Measurements from ENCODE around the gene DNASE1L1.

The DNASE1L1 gene

GRCh38 chrX:154430916-154431315 is 21.9 kb upstream of the DNASE1L1 start:
- Histone ChIP-seq H3K4me1 (ENCODE audit: insufficient read depth, low read length, poor library complexity, severe bottlenecking) (peaks cover 18% of the 10 kb centered on the region), H3K79me2 (ENCODE audit: insufficient read depth, low read length) (peaks cover 43% of the 10 kb centered on the region), H3K36me3 (ENCODE audit: insufficient read depth, low read length) (no peaks in the 10 kb centered on the region; the same call in 1 of the 2 replicates), H2AFZ (ENCODE audit: low read length) (no peak overlapping the region), H3K9me3 (ENCODE audit: insufficient read depth, low read depth, low read length) (no peaks in the 10 kb centered on the region), H3K4me3 (ENCODE audit: low read length, poor library complexity, severe bottlenecking) (peak overlapping the region; percentile 29), H4K20me1 (ENCODE audit: insufficient read depth, low read length, poor library complexity, severe bottlenecking) (no peaks in the 10 kb centered on the region), H3F3A (ENCODE audit: low read depth) (no peaks in the 10 kb centered on the region), H3K27me3 (ENCODE audit: insufficient read depth, low read length, poor library complexity, severe bottlenecking) (no peaks in the 10 kb centered on the region), H3K9ac (ENCODE audit: low read depth, low read length, poor library complexity, severe bottlenecking) (peak overlapping the region; percentile 48), H3K9me2 (replicated peaks; ENCODE audit: low read depth, low read length) (no peaks in the 10 kb centered on the region), H3K4me2 (ENCODE audit: low read depth, low read length, poor library complexity, severe bottlenecking) (peak overlapping the region; percentile 59)
- TF ChIP-seq EZH2phosphoT487 (IDR thresholded peaks at IDR 0.05; ENCODE audit: borderline replicate concordance) = no peak
- TF ChIP-seq, protein P1, sequence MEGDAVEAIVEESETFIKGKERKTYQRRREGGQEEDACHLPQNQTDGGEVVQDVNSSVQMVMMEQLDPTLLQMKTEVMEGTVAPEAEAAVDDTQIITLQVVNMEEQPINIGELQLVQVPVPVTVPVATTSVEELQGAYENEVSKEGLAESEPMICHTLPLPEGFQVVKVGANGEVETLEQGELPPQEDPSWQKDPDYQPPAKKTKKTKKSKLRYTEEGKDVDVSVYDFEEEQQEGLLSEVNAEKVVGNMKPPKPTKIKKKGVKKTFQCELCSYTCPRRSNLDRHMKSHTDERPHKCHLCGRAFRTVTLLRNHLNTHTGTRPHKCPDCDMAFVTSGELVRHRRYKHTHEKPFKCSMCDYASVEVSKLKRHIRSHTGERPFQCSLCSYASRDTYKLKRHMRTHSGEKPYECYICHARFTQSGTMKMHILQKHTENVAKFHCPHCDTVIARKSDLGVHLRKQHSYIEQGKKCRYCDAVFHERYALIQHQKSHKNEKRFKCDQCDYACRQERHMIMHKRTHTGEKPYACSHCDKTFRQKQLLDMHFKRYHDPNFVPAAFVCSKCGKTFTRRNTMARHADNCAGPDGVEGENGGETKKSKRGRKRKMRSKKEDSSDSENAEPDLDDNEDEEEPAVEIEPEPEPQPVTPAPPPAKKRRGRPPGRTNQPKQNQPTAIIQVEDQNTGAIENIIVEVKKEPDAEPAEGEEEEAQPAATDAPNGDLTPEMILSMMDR (conservative IDR thresholded peaks at IDR 0.05; ENCODE audit: low read length) = no peak

DNA sequence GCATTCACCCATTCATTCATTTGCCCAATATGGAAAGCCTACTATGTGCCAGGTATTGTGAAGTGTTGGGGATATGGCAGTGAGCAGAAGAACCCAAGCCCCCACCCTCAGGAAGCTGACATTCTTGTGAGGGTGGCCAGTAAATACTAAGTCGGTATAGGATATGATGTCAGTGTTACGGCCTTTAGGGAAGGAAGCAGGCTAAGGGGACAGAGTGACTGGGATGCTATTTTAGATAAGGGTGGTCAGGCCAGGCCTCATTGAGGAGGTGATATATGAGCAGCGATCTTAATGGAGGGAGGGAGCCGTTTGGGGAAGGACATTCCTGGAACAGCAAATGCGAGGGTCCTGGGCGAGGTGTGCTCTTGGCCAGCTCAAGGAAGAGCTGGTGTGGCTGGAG is 21.4 kb upstream of the DNASE1L1 start:
- Histone ChIP-seq H3K9ac (ENCODE audit: low read depth, low read length, poor library complexity, severe bottlenecking) (peak overlapping the region; percentile 48), H3K4me1 (ENCODE audit: insufficient read depth, low read length, poor library complexity, severe bottlenecking) (peaks cover 18% of the 10 kb centered on the region), H3K9me2 (replicated peaks; ENCODE audit: low read depth, low read length) (no peaks in the 10 kb centered on the region), H3K4me2 (ENCODE audit: low read depth, low read length, poor library complexity, severe bottlenecking) (peak overlapping the region; percentile 59), H3K79me2 (ENCODE audit: insufficient read depth, low read length) (peaks cover 43% of the 10 kb centered on the region), H4K20me1 (ENCODE audit: insufficient read depth, low read length, poor library complexity, severe bottlenecking) (no peaks in the 10 kb centered on the region), H3F3A (ENCODE audit: low read depth) (no peaks in the 10 kb centered on the region), H3K36me3 (ENCODE audit: insufficient read depth, low read length) (no peaks in the 10 kb centered on the region; the same call in 1 of the 2 replicates), H3K9me3 (ENCODE audit: insufficient read depth, low read depth, low read length) (no peaks in the 10 kb centered on the region), H3K27me3 (ENCODE audit: insufficient read depth, low read length, poor library complexity, severe bottlenecking) (no peaks in the 10 kb centered on the region), H3K4me3 (ENCODE audit: low read length, poor library complexity, severe bottlenecking) (peak overlapping the region; percentile 29), H2AFZ (ENCODE audit: low read length) (no peak overlapping the region)
- TF ChIP-seq EZH2phosphoT487 (IDR thresholded peaks at IDR 0.05; ENCODE audit: borderline replicate concordance) = no peak
- TF ChIP-seq, protein P1 (conservative IDR thresholded peaks at IDR 0.05; ENCODE audit: low read length) = no peak

- H2AFZ ChIP-seq (ENCODE audit: low read length) = no peak overlapping the region
- H3K9me2 ChIP-seq (replicated peaks; ENCODE audit: low read depth, low read length) = no peaks in the 10 kb centered on the region
- peak overlapping the region; percentile 66 for H3K4me2 ChIP-seq (ENCODE audit: low read depth, low read length, poor library complexity, severe bottlenecking)
- peak overlapping the region; percentile 81 for H3K9ac ChIP-seq (ENCODE audit: low read depth, low read length, poor library complexity, severe bottlenecking)
- H3K27me3 ChIP-seq (ENCODE audit: insufficient read depth, low read length, poor library complexity, severe bottlenecking) = no peaks in the 10 kb centered on the region
- H3K36me3 ChIP-seq (ENCODE audit: insufficient read depth, low read length) = no peaks in the 10 kb centered on the region; the same call in 1 of the 2 replicates
- H3K79me2 ChIP-seq (ENCODE audit: insufficient read depth, low read length) = peaks cover 43% of the 10 kb centered on the region
- H3K4me1 ChIP-seq (ENCODE audit: insufficient read depth, low read length, poor library complexity, severe bottlenecking) = peaks cover 18% of the 10 kb centered on the region
- no peak for TF ChIP-seq EZH2phosphoT487 (IDR thresholded peaks at IDR 0.05; ENCODE audit: borderline replicate concordance)
- TF ChIP-seq, protein P1 (conservative IDR thresholded peaks at IDR 0.05; ENCODE audit: low read length) = no peak
- H3K4me3 ChIP-seq (ENCODE audit: low read length, poor library complexity, severe bottlenecking) = peak overlapping the region; percentile 91
- H3K9me3 ChIP-seq (ENCODE audit: insufficient read depth, low read depth, low read length) = no peaks in the 10 kb centered on the region
- H3F3A ChIP-seq (ENCODE audit: low read depth) = no peaks in the 10 kb centered on the region
- no peaks in the 10 kb centered on the region for H4K20me1 ChIP-seq (ENCODE audit: insufficient read depth, low read length, poor library complexity, severe bottlenecking)
Measured at GRCh38 chrX:154429711-154430110, 20.7 kb upstream of the DNASE1L1 start.
